Right lobe of liver (tissue), 6 donors: ENCODE measurements around the gene UVRAG. TPM values are rescaled to one million over a fixed set of nuclear protein-coding genes. Genes with fewer than 3 reads are reported as not detected.

Source experiments
- ATAC-seq, 4 donors: fragments of 200-7000 bp; cut with Tn5 transposase; one replicate each; pipeline ENCODE4 v1.9.1; 2020; ENCODE audit warnings: mild to moderate bottlenecking in 4 of 4, moderate library complexity in 4 of 4
- DNase-seq, 3 donors: peaks; one replicate each; pipeline ENCODE4 v3.0.0-alpha.2; 2020
- H3K27ac ChIP-seq, 3 donors: fragments of 200-600 bp; one replicate each; pipeline ENCODE4 v1.8.0; 2022
- H3K27me3 ChIP-seq, 2 donors: fragments of 200-600 bp; one replicate each; pipeline ENCODE4 v1.8.0; 2022
- H3K36me3 ChIP-seq, 4 donors: fragments of 200-600 bp; sonication (generic) in 1 of 4; one replicate each; pipeline versions ENCODE4 v1.5.1 to v1.8.0; 2017 to 2022; ENCODE audit warnings: control low read depth in 1 of 4
- H3K4me1 ChIP-seq, 4 donors: fragments of 200-600 bp; sonication (generic) in 1 of 4; one replicate each; pipeline versions ENCODE4 v1.5.1 to v1.8.0; 2017 to 2022; ENCODE audit warnings: control low read depth in 1 of 4
- H3K4me3 ChIP-seq, 3 donors: fragments of 200-600 bp; one replicate each; pipeline ENCODE4 v1.8.0; 2022
- H3K9me3 ChIP-seq, 4 donors: fragments of 200-600 bp; sonication (generic) in 1 of 4; one replicate each; pipeline versions ENCODE4 v1.5.1 to v1.8.0; 2017 to 2022; ENCODE audit warnings: control low read depth in 1 of 4
- POLR2A ChIP-seq: fragments of 450-650 bp; IDR thresholded peaks from one replicate; pipeline ENCODE4 v1.6.1; 2017; ENCODE audit warnings: antibody characterized with exemption, mild to moderate bottlenecking
- WGBS: methylation state at CpG from one replicate; pipeline ENCODE4 v1.1.6; 2018; ENCODE audit warnings: low coverage, low lambda C conversion rate; ENCODE audit not compliant: insufficient coverage; ENCODE audit errors: missing lambda C conversion rate; 5-methylcytosine and 5-hydroxymethylcytosine counted together
- intact Hi-C, 2 donors: fragments of 100-400 bp; cut with DNase I; formaldehyde crosslinking; loops; one replicate each; pipeline versions ENCODE4 v1.11.2 to v1.14.1; 2022
- total RNA-seq, 6 experiments: library from RNA; depleted of rRNA in 2 of 6; stranded (reverse); fragments of >200 nt in 2 of 6; fragmentation: NEBNext Ultra II Directional in 3 of 6; extraction: Animal tissue kit (Norgen Biotek cat#: 25700) in 3 of 6; gene quantifications; one replicate each; pipeline versions ENCODE4 v1.1.0 to v1.2.4, GENCODE V29; 2016 to 2023
- TF ChIP-seq, protein P1 (sequence below), 4 donors: fragments of 200-600 bp in 3 of 4; fragments of 450-650 bp in 1 of 4; IDR thresholded peaks; one replicate each; pipeline versions ENCODE4 v1.5.1 to v1.8.0; 2016 to 2022; ENCODE audit warnings: antibody characterized with exemption in 4 of 4, mild to moderate bottlenecking in 2 of 4
- donor health status: DM: no; HTN: yes; CAD: no.
- donor health status: DM: no; HTN: no; CAD: no.
- donor health status: DM: no; HTN: no; CAD: no.
- donor health status: DM: no; HTN: yes; CAD: no.
- donor health status: DM: no; HTN: yes; CAD: no.

Gene UVRAG
- total RNA-seq, 6 experiments from 2014 or later: 8.8 to 12.6 (median 10.3) TPM

- intact Hi-C loops: no loop called here
- DNase-seq (peak in 1 of 3 donors; percentile 19), ATAC-seq (no peak)
- Histone ChIP-seq H3K27ac (no peak overlapping the region), H3K27me3 (no peaks in the 10 kb centered on the region), H3K36me3 (peaks cover 0 to 10% (median 0%) of the 10 kb centered on the region in 4 donors), H3K4me3 (no peak overlapping the region), H3K4me1 (peaks cover 0 to 56% (median 26%) of the 10 kb centered on the region in 4 donors), H3K9me3 (no peaks in the 10 kb centered on the region)
- no CpG with 5 or more reads among the region's 5 CpGs for WGBS
- no peak for TF ChIP-seq POLR2A
- TF ChIP-seq, protein P1, sequence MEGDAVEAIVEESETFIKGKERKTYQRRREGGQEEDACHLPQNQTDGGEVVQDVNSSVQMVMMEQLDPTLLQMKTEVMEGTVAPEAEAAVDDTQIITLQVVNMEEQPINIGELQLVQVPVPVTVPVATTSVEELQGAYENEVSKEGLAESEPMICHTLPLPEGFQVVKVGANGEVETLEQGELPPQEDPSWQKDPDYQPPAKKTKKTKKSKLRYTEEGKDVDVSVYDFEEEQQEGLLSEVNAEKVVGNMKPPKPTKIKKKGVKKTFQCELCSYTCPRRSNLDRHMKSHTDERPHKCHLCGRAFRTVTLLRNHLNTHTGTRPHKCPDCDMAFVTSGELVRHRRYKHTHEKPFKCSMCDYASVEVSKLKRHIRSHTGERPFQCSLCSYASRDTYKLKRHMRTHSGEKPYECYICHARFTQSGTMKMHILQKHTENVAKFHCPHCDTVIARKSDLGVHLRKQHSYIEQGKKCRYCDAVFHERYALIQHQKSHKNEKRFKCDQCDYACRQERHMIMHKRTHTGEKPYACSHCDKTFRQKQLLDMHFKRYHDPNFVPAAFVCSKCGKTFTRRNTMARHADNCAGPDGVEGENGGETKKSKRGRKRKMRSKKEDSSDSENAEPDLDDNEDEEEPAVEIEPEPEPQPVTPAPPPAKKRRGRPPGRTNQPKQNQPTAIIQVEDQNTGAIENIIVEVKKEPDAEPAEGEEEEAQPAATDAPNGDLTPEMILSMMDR (IDR thresholded peaks at IDR 0.05): no peak
Measured at GRCh38 chr11:75778962-75779361, 36.0 kb upstream of the UVRAG start.

- ATAC-seq: no peak
- H3K4me1 ChIP-seq: peaks cover 0 to 64% (median 31%) of the 10 kb centered on the region in 4 donors
- no peak for TF ChIP-seq POLR2A
- TF ChIP-seq, protein P1 (IDR thresholded peaks at IDR 0.05): no peak
Measured at GRCh38 chr11:75779960-75780359, 35.0 kb upstream of the UVRAG start.

DNA sequence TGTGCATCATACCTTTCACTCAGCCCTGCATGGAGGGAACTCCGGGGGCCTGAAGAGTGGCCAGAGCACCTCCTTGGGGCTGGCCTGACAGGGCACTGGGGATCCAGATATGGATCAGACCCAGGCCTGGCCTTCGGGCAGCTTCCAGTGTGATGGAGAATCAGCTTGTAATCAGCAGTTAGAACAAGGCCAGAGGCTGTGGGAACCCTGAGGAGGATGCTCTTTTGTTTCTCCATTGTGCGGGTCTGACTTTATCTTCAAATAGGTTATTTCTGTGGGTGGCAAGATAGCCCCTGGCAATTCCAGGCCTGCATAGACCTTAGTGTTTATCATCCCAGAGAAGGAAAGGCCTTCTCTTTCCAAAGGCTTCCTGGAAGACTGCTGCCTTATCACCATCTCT is 34.1 kb upstream of the UVRAG start:
- Histone ChIP-seq H3K4me1 (peaks cover 0 to 74% (median 36%) of the 10 kb centered on the region in 4 donors), H3K27me3 (no peaks in the 10 kb centered on the region), H3K4me3 (no peak overlapping the region), H3K27ac (peak overlapping the region in 1 of 3 donors; percentile 24), H3K36me3 (peaks cover 0 to 11% (median 0%) of the 10 kb centered on the region in 4 donors), H3K9me3 (no peaks in the 10 kb centered on the region)
- DNase-seq (peak in 1 of 3 donors; percentile 43), ATAC-seq (no peak)
- WGBS: no CpG with 5 or more reads among the region's 3 CpGs
- intact Hi-C loops: no loop called here
- TF ChIP-seq POLR2A: no peak
- TF ChIP-seq, protein P1 (IDR thresholded peaks at IDR 0.05): no peak

More at GRCh38 chr11:75779960-75780359, 35.0 kb upstream of the UVRAG start:
- intact Hi-C loops: no loop called here
- Histone ChIP-seq H3K36me3 (peaks cover 0 to 10% (median 0%) of the 10 kb centered on the region in 4 donors), H3K4me3 (no peak overlapping the region), H3K27ac (no peak overlapping the region), H3K27me3 (no peaks in the 10 kb centered on the region), H3K9me3 (no peaks in the 10 kb centered on the region)
- DNase-seq: peak in 1 of 3 donors; percentile 51
- 0% methylated on average over 1 of the region's 2 CpGs for WGBS

- peak in 1 of 3 donors; percentile 35 for DNase-seq
- intact Hi-C loops: no loop called here
- ATAC-seq: no peak
- H3K27me3 ChIP-seq: no peaks in the 10 kb centered on the region
- H3K4me3 ChIP-seq: no peak overlapping the region
- peaks cover 0 to 78% (median 38%) of the 10 kb centered on the region in 4 donors for H3K4me1 ChIP-seq
- 60% methylated on average over 1 of the region's 7 CpGs for WGBS
- H3K36me3 ChIP-seq: peaks cover 0 to 9% (median 0%) of the 10 kb centered on the region in 4 donors
- no peaks in the 10 kb centered on the region for H3K9me3 ChIP-seq
- TF ChIP-seq, protein P1 (IDR thresholded peaks at IDR 0.05): no peak
- TF ChIP-seq POLR2A: no peak
- no peak overlapping the region for H3K27ac ChIP-seq
Measured at GRCh38 chr11:75781296-75781695, 33.7 kb upstream of the UVRAG start.
